ENCODE data around the gene CROCC2. TPM values are rescaled to one million over a fixed set of nuclear protein-coding genes. Genes with fewer than 3 reads are reported as not detected.

CROCC2 gene
- total and polyA plus RNA-seq, 10 of the 15 experiments (the other 5 are each of a cell fraction or from before 2014, with no cell fraction given) = not detected

GRCh38 chr2:240926516-240927389 lies 20.6 kb downstream of the CROCC2 start (continued):
- TF ChIP-seq, protein P1, sequence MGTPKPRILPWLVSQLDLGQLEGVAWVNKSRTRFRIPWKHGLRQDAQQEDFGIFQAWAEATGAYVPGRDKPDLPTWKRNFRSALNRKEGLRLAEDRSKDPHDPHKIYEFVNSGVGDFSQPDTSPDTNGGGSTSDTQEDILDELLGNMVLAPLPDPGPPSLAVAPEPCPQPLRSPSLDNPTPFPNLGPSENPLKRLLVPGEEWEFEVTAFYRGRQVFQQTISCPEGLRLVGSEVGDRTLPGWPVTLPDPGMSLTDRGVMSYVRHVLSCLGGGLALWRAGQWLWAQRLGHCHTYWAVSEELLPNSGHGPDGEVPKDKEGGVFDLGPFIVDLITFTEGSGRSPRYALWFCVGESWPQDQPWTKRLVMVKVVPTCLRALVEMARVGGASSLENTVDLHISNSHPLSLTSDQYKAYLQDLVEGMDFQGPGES (IDR thresholded peaks at IDR 0.05) = no peak
- TF ChIP-seq NKRF (conservative IDR thresholded peaks at IDR 0.05) (no peak), STAT1 (conservative IDR thresholded peaks at IDR 0.05) (no peak), ETV6 (conservative IDR thresholded peaks at IDR 0.05 in 1 of 2, IDR thresholded peaks at IDR 0.05 in 1 of 2; ENCODE audit: borderline replicate concordance in 1 of 2, low read depth in 1 of 2) (no peak), ATF2 (IDR thresholded peaks at IDR 0.05; ENCODE audit: low read length) (no peak), HDAC2 (IDR thresholded peaks at IDR 0.05) (no peak), PML (IDR thresholded peaks at IDR 0.05; ENCODE audit: low read length) (no peak), FOS (IDR thresholded peaks at IDR 0.05; ENCODE audit: borderline replicate concordance, extremely low read depth, insufficient read length) (no peak), FOXK2 (IDR thresholded peaks at IDR 0.05) (no peak), KDM1A (IDR thresholded peaks at IDR 0.05; ENCODE audit: borderline replicate concordance) (no peak)

Measured in GM12878 (cell line).